ENCODE results near the gene PLAC9. TPM values are rescaled to one million over a fixed set of nuclear protein-coding genes. Genes with fewer than 3 reads are reported as not detected.

The PLAC9 gene
- total and polyA plus RNA-seq, 2 experiments from 2014 or later: 11.4 to 83.3 TPM

DNA sequence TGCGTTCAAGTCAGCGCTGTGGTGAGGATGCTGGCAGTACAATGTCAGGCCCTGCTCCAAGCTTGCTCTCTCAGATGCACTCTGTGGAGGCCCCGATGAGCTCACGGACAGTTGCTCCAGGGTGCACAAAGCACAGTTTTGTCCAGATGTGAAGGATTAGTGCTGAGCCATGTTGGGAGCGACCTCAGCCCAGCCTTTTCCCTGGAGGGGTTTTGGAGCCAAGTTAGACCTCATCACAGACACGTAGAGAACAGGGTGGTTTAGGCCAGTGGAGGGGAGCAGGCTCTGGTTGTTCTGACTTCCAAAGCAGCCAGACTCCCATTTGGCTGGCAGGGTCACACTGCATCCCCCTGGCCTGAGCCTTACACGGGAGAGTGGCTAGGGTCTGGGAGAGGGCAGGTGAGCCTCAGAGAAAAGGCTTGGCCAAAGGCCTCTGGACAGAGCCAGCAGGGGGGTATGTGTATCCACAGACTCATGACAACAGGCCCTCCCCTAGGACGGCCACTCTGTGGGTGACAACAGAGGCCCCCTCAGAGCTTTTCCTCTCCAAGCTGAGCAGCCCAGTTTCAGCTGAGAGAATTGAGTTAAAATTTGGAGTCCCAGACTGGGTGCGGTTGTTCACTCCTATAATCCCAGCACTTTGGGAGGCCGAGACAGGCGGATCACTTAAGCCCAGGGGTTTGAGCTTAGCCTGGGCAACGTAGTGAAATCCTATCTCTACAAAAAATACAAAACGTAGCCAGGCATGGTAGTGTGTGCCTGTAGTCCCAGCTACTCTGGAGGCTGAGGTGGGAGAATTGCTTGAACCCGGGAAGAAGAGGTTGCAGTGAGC is 4.7 kb downstream of the PLAC9 start:
- Histone ChIP-seq H2AFZ (no peak overlapping the region), H3K27ac (peak overlapping the region; percentile 98), H3K36me3 (replicated peaks; ENCODE audit: insufficient read depth, low read depth) (no peaks in the 10 kb centered on the region), H3K4me3 (no peak overlapping the region), H3K9me3 (ENCODE audit: low read depth) (no peaks in the 10 kb centered on the region), H4K20me1 (ENCODE audit: insufficient read depth, poor library complexity, severe bottlenecking) (no peaks in the 10 kb centered on the region), H3K79me2 (peaks cover 8% of the 10 kb centered on the region), H3K9me2 (replicated peaks; ENCODE audit: insufficient read depth) (no peaks in the 10 kb centered on the region), H3K4me1 (ENCODE audit: insufficient read depth) (peaks cover 27% of the 10 kb centered on the region), H3K27me3 (peaks cover 14% of the 10 kb centered on the region), H3K4me2 (peak overlapping the region; percentile 60)
- DNase-seq (ENCODE audit: low spot score): peak; percentile 61
- WGBS (ENCODE audit: low lambda C conversion rate, missing lambda C conversion rate): 61% methylated on average over 14 of the region's 14 CpGs
- TF ChIP-seq EZH2 (IDR thresholded peaks at IDR 0.05; ENCODE audit: borderline replicate concordance) (no peak), EZH2phosphoT487 (IDR thresholded peaks at IDR 0.05; ENCODE audit: low read depth, severe bottlenecking, unreplicated experiment) (no peak)
- TF ChIP-seq, protein P1, sequence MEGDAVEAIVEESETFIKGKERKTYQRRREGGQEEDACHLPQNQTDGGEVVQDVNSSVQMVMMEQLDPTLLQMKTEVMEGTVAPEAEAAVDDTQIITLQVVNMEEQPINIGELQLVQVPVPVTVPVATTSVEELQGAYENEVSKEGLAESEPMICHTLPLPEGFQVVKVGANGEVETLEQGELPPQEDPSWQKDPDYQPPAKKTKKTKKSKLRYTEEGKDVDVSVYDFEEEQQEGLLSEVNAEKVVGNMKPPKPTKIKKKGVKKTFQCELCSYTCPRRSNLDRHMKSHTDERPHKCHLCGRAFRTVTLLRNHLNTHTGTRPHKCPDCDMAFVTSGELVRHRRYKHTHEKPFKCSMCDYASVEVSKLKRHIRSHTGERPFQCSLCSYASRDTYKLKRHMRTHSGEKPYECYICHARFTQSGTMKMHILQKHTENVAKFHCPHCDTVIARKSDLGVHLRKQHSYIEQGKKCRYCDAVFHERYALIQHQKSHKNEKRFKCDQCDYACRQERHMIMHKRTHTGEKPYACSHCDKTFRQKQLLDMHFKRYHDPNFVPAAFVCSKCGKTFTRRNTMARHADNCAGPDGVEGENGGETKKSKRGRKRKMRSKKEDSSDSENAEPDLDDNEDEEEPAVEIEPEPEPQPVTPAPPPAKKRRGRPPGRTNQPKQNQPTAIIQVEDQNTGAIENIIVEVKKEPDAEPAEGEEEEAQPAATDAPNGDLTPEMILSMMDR (IDR thresholded peaks at IDR 0.05; ENCODE audit: poor library complexity): no peak

DNA sequence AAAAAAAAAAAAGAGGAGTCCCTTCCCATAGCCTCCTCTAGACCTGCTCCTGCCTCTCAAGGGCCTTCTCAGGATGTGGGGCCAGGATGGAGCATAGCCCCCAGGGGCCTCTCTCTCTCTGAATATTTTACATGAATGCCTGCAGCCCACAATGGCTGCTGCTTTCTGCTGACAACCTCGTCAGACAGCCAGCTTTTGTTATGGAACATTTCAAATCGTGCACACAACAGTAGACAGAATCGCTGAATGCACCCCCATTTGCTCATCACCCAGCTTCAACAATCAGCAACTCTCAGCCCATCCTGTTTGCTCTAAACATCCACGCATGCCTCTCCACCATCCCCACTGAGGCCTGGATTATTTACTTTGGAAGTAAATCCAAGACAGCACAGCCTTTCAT is 5.4 kb downstream of the PLAC9 start:
- H3K9me2 ChIP-seq (replicated peaks; ENCODE audit: insufficient read depth): no peaks in the 10 kb centered on the region
- H3K27me3 ChIP-seq: peaks cover 8% of the 10 kb centered on the region
- H3K4me2 ChIP-seq: peak overlapping the region; percentile 42
- peaks cover 8% of the 10 kb centered on the region for H3K79me2 ChIP-seq
- no peaks in the 10 kb centered on the region for H3K36me3 ChIP-seq (replicated peaks; ENCODE audit: insufficient read depth, low read depth)
- peak overlapping the region; percentile 98 for H3K27ac ChIP-seq
- no peaks in the 10 kb centered on the region for H3K9me3 ChIP-seq (ENCODE audit: low read depth)
- H3K4me3 ChIP-seq: no peak overlapping the region
- WGBS (ENCODE audit: low lambda C conversion rate, missing lambda C conversion rate): 59% methylated on average over 4 of the region's 4 CpGs
- H3K4me1 ChIP-seq (ENCODE audit: insufficient read depth): peaks cover 25% of the 10 kb centered on the region
- TF ChIP-seq, protein P1 (IDR thresholded peaks at IDR 0.05; ENCODE audit: poor library complexity): no peak
- TF ChIP-seq EZH2 (IDR thresholded peaks at IDR 0.05; ENCODE audit: borderline replicate concordance) (no peak), EZH2phosphoT487 (IDR thresholded peaks at IDR 0.05; ENCODE audit: low read depth, severe bottlenecking, unreplicated experiment) (no peak)
- no peaks in the 10 kb centered on the region for H4K20me1 ChIP-seq (ENCODE audit: insufficient read depth, poor library complexity, severe bottlenecking)
- DNase-seq (ENCODE audit: low spot score): peak; percentile 3
- H2AFZ ChIP-seq: no peak overlapping the region

DNA sequence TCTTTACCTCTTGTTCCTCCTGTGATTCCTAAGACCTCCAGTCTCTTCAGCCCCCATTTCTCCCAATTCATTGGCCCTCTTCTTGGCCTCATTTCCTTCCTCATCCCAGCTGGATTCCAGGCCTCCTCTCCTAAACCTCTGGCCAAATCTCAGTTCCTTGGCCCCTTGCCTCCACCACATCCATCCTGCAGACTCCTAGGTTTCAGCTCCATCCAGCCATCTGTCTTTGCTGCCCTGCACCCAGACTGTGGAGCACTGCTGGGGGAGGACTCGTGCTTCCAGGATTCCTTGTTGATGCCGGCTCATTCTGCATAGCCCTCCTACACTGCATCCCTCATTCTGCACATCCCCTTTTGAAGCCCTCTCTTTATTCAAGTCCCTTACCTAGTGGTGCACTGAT is 6.7 kb downstream of the PLAC9 start:
- Histone ChIP-seq H3K9me3 (ENCODE audit: low read depth) (no peaks in the 10 kb centered on the region), H3K27me3 (no peaks in the 10 kb centered on the region), H3K9me2 (replicated peaks; ENCODE audit: insufficient read depth) (no peaks in the 10 kb centered on the region), H4K20me1 (ENCODE audit: insufficient read depth, poor library complexity, severe bottlenecking) (no peaks in the 10 kb centered on the region), H3K4me3 (no peak overlapping the region), H2AFZ (no peak overlapping the region), H3K36me3 (replicated peaks; ENCODE audit: insufficient read depth, low read depth) (no peaks in the 10 kb centered on the region), H3K4me2 (no peak overlapping the region), H3K4me1 (ENCODE audit: insufficient read depth) (peaks cover 25% of the 10 kb centered on the region), H3K79me2 (peaks cover 4% of the 10 kb centered on the region), H3K27ac (no peak overlapping the region)
- no peak for DNase-seq (ENCODE audit: low spot score)
- no peak for TF ChIP-seq EZH2phosphoT487 (IDR thresholded peaks at IDR 0.05; ENCODE audit: low read depth, severe bottlenecking, unreplicated experiment)
- TF ChIP-seq EZH2 (IDR thresholded peaks at IDR 0.05; ENCODE audit: borderline replicate concordance): no peak
- TF ChIP-seq, protein P1 (IDR thresholded peaks at IDR 0.05; ENCODE audit: poor library complexity): no peak
- 97% methylated on average over 2 of the region's 2 CpGs for WGBS (ENCODE audit: low lambda C conversion rate, missing lambda C conversion rate)

Measured in hepatocyte (in vitro differentiated cells).